Measurements from ENCODE around the gene LPXN.

The LPXN gene

DNA sequence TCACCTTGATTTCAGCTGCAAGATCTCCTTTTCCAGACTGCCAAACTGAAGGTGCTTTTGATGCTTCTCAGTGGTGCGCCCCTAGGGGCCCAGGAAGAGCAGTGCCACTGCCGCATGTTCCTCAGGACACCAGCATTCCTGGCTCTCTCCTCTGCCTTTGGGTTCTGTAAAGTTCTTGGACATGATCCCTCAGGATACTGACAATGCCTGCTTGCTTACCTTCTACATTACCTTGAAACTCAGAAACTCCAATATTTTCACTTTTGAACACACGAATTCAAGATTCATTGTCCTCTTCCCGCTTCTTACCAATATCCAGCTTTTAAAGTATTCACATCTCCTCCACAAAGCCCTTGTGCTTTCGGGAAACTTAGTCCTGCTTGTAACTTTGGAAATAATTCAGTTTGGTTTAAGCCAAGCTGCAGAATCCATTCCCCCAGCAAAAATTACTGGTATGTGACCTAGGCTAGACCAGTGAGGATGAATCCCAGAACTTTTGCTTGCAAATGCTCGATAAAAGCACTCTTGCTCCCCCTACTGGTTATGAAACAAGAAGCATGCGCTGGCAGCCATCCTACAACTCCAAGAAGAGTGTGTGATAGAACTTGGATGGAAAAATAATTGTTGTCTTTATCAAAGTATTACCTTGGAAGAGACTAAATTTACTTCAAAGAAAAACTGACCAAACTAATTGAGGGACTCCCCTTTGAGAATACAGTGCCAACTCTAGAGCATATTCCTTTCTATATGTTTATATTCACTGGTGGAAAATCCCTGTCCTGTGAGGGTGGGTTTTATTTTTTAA is 51.2 kb downstream of the LPXN start:
- no peaks in the 10 kb centered on the region for H4K20me1 ChIP-seq (ENCODE audit: insufficient read depth, low read length)
- peak overlapping the region; percentile 50 for H3K27ac ChIP-seq (ENCODE audit: low read depth, low read length, poor library complexity, severe bottlenecking)
- no peak overlapping the region for H3K4me2 ChIP-seq (ENCODE audit: low read length)
- H3K4me1 ChIP-seq (ENCODE audit: insufficient read depth, low read length, severe bottlenecking): peaks cover 18% of the 10 kb centered on the region
- H3K79me2 ChIP-seq (ENCODE audit: insufficient read depth, low read length): no peaks in the 10 kb centered on the region
- TF ChIP-seq, protein P1, sequence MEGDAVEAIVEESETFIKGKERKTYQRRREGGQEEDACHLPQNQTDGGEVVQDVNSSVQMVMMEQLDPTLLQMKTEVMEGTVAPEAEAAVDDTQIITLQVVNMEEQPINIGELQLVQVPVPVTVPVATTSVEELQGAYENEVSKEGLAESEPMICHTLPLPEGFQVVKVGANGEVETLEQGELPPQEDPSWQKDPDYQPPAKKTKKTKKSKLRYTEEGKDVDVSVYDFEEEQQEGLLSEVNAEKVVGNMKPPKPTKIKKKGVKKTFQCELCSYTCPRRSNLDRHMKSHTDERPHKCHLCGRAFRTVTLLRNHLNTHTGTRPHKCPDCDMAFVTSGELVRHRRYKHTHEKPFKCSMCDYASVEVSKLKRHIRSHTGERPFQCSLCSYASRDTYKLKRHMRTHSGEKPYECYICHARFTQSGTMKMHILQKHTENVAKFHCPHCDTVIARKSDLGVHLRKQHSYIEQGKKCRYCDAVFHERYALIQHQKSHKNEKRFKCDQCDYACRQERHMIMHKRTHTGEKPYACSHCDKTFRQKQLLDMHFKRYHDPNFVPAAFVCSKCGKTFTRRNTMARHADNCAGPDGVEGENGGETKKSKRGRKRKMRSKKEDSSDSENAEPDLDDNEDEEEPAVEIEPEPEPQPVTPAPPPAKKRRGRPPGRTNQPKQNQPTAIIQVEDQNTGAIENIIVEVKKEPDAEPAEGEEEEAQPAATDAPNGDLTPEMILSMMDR (IDR thresholded peaks at IDR 0.05; ENCODE audit: low read length): peak; percentile 80
- no peak for TF ChIP-seq EZH2 (IDR thresholded peaks at IDR 0.05; ENCODE audit: borderline replicate concordance, low read length)
- H3K9me3 ChIP-seq (ENCODE audit: low read length): no peaks in the 10 kb centered on the region
- H3K9ac ChIP-seq (ENCODE audit: low read length): no peak overlapping the region
- H2AFZ ChIP-seq (ENCODE audit: low read length): no peak overlapping the region
- no peaks in the 10 kb centered on the region for H3K27me3 ChIP-seq (ENCODE audit: insufficient read depth, low read length)
- peaks cover 44% of the 10 kb centered on the region for H3K36me3 ChIP-seq (ENCODE audit: insufficient read depth, low read length)
- H3K9me2 ChIP-seq (ENCODE audit: low read depth, low read length): no peaks in the 10 kb centered on the region
- H3F3A ChIP-seq (ENCODE audit: insufficient read depth, low read length): peaks cover 10% of the 10 kb centered on the region; the same call in 1 of the 2 replicates
- H3K4me3 ChIP-seq (ENCODE audit: low read depth, low read length, poor library complexity, severe bottlenecking): no peak overlapping the region

DNA sequence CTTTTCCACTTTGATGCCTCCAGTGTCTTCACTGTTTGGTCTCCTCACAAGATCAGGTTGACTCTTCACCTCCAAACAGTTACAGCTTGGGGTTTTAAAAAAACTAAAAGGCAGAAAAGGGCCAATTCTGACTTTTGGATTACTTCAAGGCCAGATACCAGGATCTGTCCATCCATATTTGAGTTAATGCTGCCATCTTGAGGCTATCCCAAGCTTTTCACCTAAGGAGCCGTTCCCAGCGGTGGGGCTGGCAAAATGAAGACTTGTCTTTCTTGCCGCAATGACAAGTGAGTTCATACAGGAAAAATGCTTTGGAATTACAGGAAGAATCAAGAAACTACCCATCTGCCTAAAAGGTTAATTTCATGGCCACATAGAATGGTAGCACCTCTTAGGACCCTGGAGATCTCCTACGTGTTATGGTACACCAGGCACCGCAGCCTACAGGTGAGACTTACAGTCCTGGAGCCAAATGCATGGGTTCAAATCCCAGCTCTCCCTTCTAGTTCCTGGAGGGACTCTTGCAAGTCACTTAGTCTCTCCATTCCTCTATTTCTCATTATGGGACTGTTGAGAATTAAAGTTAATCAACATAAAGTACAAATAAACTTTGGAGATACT is 61.8 kb downstream of the LPXN start:
- no peak overlapping the region for H3K27ac ChIP-seq (ENCODE audit: low read depth, low read length, poor library complexity, severe bottlenecking)
- H3K9me2 ChIP-seq (ENCODE audit: low read depth, low read length): no peaks in the 10 kb centered on the region
- no peaks in the 10 kb centered on the region for H3K27me3 ChIP-seq (ENCODE audit: insufficient read depth, low read length)
- no peaks in the 10 kb centered on the region for H3K9me3 ChIP-seq (ENCODE audit: low read length)
- no peaks in the 10 kb centered on the region for H3K4me1 ChIP-seq (ENCODE audit: insufficient read depth, low read length, severe bottlenecking)
- no peak overlapping the region for H3K4me3 ChIP-seq (ENCODE audit: low read depth, low read length, poor library complexity, severe bottlenecking)
- TF ChIP-seq, protein P1 (IDR thresholded peaks at IDR 0.05; ENCODE audit: low read length): peak; percentile 48; the same call in 1 of the 2 replicates
- TF ChIP-seq EZH2 (IDR thresholded peaks at IDR 0.05; ENCODE audit: borderline replicate concordance, low read length): no peak
- no peaks in the 10 kb centered on the region for H3K36me3 ChIP-seq (ENCODE audit: insufficient read depth, low read length)
- no peak overlapping the region for H2AFZ ChIP-seq (ENCODE audit: low read length)
- no peaks in the 10 kb centered on the region for H4K20me1 ChIP-seq (ENCODE audit: insufficient read depth, low read length)
- no peaks in the 10 kb centered on the region for H3K79me2 ChIP-seq (ENCODE audit: insufficient read depth, low read length)
- H3F3A ChIP-seq (ENCODE audit: insufficient read depth, low read length): no peaks in the 10 kb centered on the region
- H3K4me2 ChIP-seq (ENCODE audit: low read length): no peak overlapping the region
- H3K9ac ChIP-seq (ENCODE audit: low read length): no peak overlapping the region

DNA sequence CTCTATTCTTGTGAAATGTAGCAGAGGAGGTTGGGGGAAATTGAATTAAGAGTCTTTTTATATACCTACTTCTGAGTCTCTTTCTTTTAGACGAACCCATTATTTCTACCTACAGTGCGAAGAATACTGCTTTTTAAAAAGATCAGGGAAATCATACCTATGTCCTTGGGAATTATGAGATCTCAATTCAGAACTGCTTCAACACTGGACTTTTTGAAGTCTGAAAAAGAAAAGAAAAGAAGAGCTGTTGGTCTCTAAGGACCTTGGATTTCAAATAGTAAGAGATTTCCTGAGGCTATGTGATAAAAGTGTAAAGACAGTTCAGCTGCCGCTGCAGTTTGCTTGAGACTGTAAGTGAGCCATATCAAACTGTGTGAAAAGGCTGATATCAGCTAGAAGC is 64.0 kb downstream of the LPXN start:
- H3K27me3 ChIP-seq (ENCODE audit: insufficient read depth, low read length): no peaks in the 10 kb centered on the region
- TF ChIP-seq, protein P1 (IDR thresholded peaks at IDR 0.05; ENCODE audit: low read length): no peak
- no peak for TF ChIP-seq EZH2 (IDR thresholded peaks at IDR 0.05; ENCODE audit: borderline replicate concordance, low read length)
- H3K4me2 ChIP-seq (ENCODE audit: low read length): no peak overlapping the region
- no peak overlapping the region for H2AFZ ChIP-seq (ENCODE audit: low read length)
- no peak overlapping the region for H3K9ac ChIP-seq (ENCODE audit: low read length)
- H3K4me1 ChIP-seq (ENCODE audit: insufficient read depth, low read length, severe bottlenecking): peaks cover 6% of the 10 kb centered on the region
- H4K20me1 ChIP-seq (ENCODE audit: insufficient read depth, low read length): no peaks in the 10 kb centered on the region
- H3K27ac ChIP-seq (ENCODE audit: low read depth, low read length, poor library complexity, severe bottlenecking): no peak overlapping the region
- H3K79me2 ChIP-seq (ENCODE audit: insufficient read depth, low read length): no peaks in the 10 kb centered on the region
- no peaks in the 10 kb centered on the region for H3F3A ChIP-seq (ENCODE audit: insufficient read depth, low read length)
- H3K36me3 ChIP-seq (ENCODE audit: insufficient read depth, low read length): no peaks in the 10 kb centered on the region
- H3K9me2 ChIP-seq (ENCODE audit: low read depth, low read length): no peaks in the 10 kb centered on the region
- no peaks in the 10 kb centered on the region for H3K9me3 ChIP-seq (ENCODE audit: low read length)
- no peak overlapping the region for H3K4me3 ChIP-seq (ENCODE audit: low read depth, low read length, poor library complexity, severe bottlenecking)

Data from OCI-LY1 (cell line).